HepG2 (cell line): ENCODE data around the gene ASB4. TPM values are rescaled to one million over a fixed set of nuclear protein-coding genes. Genes with fewer than 3 reads are reported as not detected.

Source experiments
- ARID4A ChIP-seq: sonication (generic); formaldehyde crosslinking; IDR thresholded peaks from 2 replicates; pipeline ENCODE4 v1.5.0; 2020; ENCODE audit warnings: mild to moderate bottlenecking, missing genetic modification reagents, borderline replicate concordance
- BRF2 ChIP-seq: sonication (generic); formaldehyde crosslinking; IDR thresholded peaks from 2 replicates; pipeline ENCODE4 v1.8.1; 2022; ENCODE audit warnings: mild to moderate bottlenecking, missing genetic modification reagents
- CBX5 ChIP-seq: sonication (generic); formaldehyde crosslinking; IDR thresholded peaks from 2 replicates; pipeline ENCODE4 v1.4.0; 2020; ENCODE audit warnings: missing genetic modification reagents, borderline replicate concordance
- ELF1 ChIP-seq: sonication (generic); formaldehyde crosslinking; IDR thresholded peaks from 2 replicates; pipeline ENCODE4 v1.4.0; 2020; ENCODE audit warnings: missing genetic modification reagents
- FOSL2 ChIP-seq: sonication (generic); formaldehyde crosslinking; IDR thresholded peaks from 2 replicates; pipeline ENCODE4 v1.4.0; 2020; ENCODE audit warnings: missing genetic modification reagents
- FOXA1 ChIP-seq, 2 experiments: fragments of 450-650 bp in 1 of 2; sonication (generic) in 1 of 2; formaldehyde crosslinking in 1 of 2; IDR thresholded peaks; 2 replicates each; pipeline versions ENCODE4 v1.4.0 to v1.6.1; 2016 to 2020; ENCODE audit warnings: missing genetic modification reagents in 1 of 2
- FOXA3 ChIP-seq: IDR thresholded peaks from 2 replicates; pipeline ENCODE4 v1.6.1; 2016; ENCODE audit warnings: missing genetic modification reagents, missing compliant biosample characterization
- HOXA3 ChIP-seq: sonication (generic); formaldehyde crosslinking; IDR thresholded peaks from 2 replicates; pipeline ENCODE4 v1.5.0; 2020; ENCODE audit warnings: missing genetic modification reagents
- JUND ChIP-seq: sonication (generic); formaldehyde crosslinking; IDR thresholded peaks from 2 replicates; pipeline ENCODE4 v1.8.0; 2022; ENCODE audit warnings: mild to moderate bottlenecking, missing genetic modification reagents
- KDM3A ChIP-seq: IDR thresholded peaks from 2 replicates; pipeline ENCODE4 v1.6.1; 2018; ENCODE audit warnings: low read depth, missing compliant biosample characterization
- MED1 ChIP-seq: sonication (generic); formaldehyde crosslinking; IDR thresholded peaks from 2 replicates; pipeline ENCODE4 v1.4.0; 2020; ENCODE audit warnings: missing genetic modification reagents
- NCOA2 ChIP-seq: sonication (generic); formaldehyde crosslinking; IDR thresholded peaks from 2 replicates; pipeline ENCODE4 v1.8.0; 2022; ENCODE audit warnings: inconsistent platforms
- SIX4 ChIP-seq: sonication (generic); formaldehyde crosslinking; IDR thresholded peaks from 2 replicates; pipeline ENCODE4 v1.4.0; 2020; ENCODE audit warnings: missing genetic modification reagents
- SSRP1 ChIP-seq: IDR thresholded peaks from 2 replicates; pipeline ENCODE4 v1.6.1; 2016; ENCODE audit warnings: control low read depth
- ZFP1 ChIP-seq: IDR thresholded peaks from 2 replicates; pipeline ENCODE4 v1.6.1; 2016
- ZNF343 ChIP-seq: sonication (generic); formaldehyde crosslinking; IDR thresholded peaks from 2 replicates; pipeline ENCODE4 v1.4.0; 2020; ENCODE audit warnings: mild to moderate bottlenecking, missing genetic modification reagents
- ZNF670 ChIP-seq: sonication (generic); formaldehyde crosslinking; IDR thresholded peaks from 2 replicates; pipeline ENCODE4 v1.8.0; 2022; ENCODE audit warnings: mild to moderate bottlenecking, missing genetic modification reagents, borderline replicate concordance
- polyA plus RNA-seq, 8 experiments: library from polyadenylated mRNA; depleted of rRNA in 3 of 8; stranded (reverse) in 7 of 8; unstranded in 1 of 8; fragments of >200 nt; fragmentation: Illumina TruSeq in 4 of 8; extraction: Trizol in 4 of 8; gene quantifications; 2 replicates each; pipeline versions ENCODE4 v1.2.1 to v1.2.3, GENCODE V29; 2011 to 2016; ENCODE audit warnings: low read depth in 4 of 8, missing spikeins in 1 of 8, mixed read lengths in 1 of 8; ENCODE audit not compliant: insufficient read depth in 1 of 8
- total RNA-seq, 5 experiments: library from RNA; depleted of rRNA; stranded (reverse); fragments of >200 nt; fragmentation: Illumina TruSeq; extraction: Trizol; gene quantifications; 2 replicates each; pipeline ENCODE4 v1.2.3, GENCODE V29; 2016; ENCODE audit warnings: low read depth in 1 of 5
- TF ChIP-seq, protein P1 (sequence below): sonication (generic); formaldehyde crosslinking; IDR thresholded peaks from 2 replicates; pipeline ENCODE4 v1.5.0; 2020; ENCODE audit warnings: missing genetic modification reagents
- TF ChIP-seq, protein P2 (sequence below): sonication (generic); formaldehyde crosslinking; IDR thresholded peaks from 2 replicates; pipeline ENCODE4 v1.4.0; 2020; ENCODE audit warnings: missing genetic modification reagents, borderline replicate concordance

Gene ASB4
- total and polyA plus RNA-seq, 2 of the 13 experiments (the other 11 are each of a cell fraction or from before 2014, with no cell fraction given) = 1.1 to 4.0 TPM

DNA sequence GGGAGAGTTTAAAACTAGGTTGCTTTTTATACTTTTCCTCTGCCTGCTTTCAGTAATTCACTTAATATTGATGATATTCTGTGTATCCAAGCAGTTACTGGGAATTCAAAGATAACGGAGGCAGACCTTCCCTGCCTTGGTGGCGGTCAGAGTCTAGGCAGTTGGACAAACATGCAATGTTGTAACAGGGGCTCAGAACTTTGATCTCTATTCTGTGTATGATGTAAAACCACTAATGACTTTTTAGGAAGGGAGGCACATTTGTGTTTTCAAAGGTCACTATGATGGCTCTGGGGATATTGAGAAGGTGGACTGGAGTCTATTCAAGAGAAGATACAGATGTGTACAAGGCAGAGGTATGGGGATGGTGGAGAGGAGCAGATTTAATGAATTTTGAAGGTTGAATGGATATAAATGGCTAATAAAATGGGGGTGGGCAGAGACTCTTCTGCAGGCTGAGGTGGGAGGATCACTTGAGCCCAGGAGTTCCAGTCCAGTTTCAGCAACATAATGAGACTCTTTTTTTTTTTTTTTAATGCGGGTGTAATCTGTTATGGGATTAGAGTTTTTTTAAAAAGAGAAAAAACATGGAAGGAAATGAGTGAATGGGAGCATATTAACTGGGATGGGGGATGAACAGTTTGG, 45.2 kb upstream of the ASB4 start (continued):
- TF ChIP-seq FOXA3 (CRISPR knock-in tag) = peak; percentile 97
- TF ChIP-seq, protein P1, sequence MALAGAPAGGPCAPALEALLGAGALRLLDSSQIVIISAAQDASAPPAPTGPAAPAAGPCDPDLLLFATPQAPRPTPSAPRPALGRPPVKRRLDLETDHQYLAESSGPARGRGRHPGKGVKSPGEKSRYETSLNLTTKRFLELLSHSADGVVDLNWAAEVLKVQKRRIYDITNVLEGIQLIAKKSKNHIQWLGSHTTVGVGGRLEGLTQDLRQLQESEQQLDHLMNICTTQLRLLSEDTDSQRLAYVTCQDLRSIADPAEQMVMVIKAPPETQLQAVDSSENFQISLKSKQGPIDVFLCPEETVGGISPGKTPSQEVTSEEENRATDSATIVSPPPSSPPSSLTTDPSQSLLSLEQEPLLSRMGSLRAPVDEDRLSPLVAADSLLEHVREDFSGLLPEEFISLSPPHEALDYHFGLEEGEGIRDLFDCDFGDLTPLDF = no peak
- TF ChIP-seq SIX4 (CRISPR knock-in tag) = peak; percentile 72
- TF ChIP-seq FOXA1 (IDR thresholded peaks at IDR 0.05) = no peak
- peak; percentile 97 for TF ChIP-seq FOXA1 (CRISPR knock-in tag; IDR thresholded peaks at IDR 0.05)
- TF ChIP-seq ARID4A (CRISPR knock-in tag) = peak; percentile 14; the same call in 1 of the 2 replicates
- TF ChIP-seq ELF1 (CRISPR knock-in tag) = peak; percentile 53
- TF ChIP-seq FOSL2 (CRISPR knock-in tag) = peak; percentile 86
- TF ChIP-seq ZFP1 (CRISPR knock-in tag) = peak; percentile 76; the same call in 1 of the 2 replicates
- TF ChIP-seq CBX5 (CRISPR knock-in tag) = 0 out of 2 replicates have a peak, but pooled peaks have one; percentile 65
- peak; percentile 61; the same call in 1 of the 2 replicates for TF ChIP-seq HOXA3 (CRISPR knock-in tag)
- 0 out of 2 replicates have a peak, but pooled peaks have one; percentile 52 for TF ChIP-seq KDM3A
- TF ChIP-seq NCOA2 = peak; percentile 96
- TF ChIP-seq, protein P2, sequence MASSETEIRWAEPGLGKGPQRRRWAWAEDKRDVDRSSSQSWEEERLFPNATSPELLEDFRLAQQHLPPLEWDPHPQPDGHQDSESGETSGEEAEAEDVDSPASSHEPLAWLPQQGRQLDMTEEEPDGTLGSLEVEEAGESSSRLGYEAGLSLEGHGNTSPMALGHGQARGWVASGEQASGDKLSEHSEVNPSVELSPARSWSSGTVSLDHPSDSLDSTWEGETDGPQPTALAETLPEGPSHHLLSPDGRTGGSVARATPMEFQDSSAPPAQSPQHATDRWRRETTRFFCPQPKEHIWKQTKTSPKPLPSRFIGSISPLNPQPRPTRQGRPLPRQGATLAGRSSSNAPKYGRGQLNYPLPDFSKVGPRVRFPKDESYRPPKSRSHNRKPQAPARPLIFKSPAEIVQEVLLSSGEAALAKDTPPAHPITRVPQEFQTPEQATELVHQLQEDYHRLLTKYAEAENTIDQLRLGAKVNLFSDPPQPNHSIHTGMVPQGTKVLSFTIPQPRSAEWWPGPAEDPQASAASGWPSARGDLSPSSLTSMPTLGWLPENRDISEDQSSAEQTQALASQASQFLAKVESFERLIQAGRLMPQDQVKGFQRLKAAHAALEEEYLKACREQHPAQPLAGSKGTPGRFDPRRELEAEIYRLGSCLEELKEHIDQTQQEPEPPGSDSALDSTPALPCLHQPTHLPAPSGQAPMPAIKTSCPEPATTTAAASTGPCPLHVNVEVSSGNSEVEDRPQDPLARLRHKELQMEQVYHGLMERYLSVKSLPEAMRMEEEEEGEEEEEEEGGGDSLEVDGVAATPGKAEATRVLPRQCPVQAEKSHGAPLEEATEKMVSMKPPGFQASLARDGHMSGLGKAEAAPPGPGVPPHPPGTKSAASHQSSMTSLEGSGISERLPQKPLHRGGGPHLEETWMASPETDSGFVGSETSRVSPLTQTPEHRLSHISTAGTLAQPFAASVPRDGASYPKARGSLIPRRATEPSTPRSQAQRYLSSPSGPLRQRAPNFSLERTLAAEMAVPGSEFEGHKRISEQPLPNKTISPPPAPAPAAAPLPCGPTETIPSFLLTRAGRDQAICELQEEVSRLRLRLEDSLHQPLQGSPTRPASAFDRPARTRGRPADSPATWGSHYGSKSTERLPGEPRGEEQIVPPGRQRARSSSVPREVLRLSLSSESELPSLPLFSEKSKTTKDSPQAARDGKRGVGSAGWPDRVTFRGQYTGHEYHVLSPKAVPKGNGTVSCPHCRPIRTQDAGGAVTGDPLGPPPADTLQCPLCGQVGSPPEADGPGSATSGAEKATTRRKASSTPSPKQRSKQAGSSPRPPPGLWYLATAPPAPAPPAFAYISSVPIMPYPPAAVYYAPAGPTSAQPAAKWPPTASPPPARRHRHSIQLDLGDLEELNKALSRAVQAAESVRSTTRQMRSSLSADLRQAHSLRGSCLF = no peak
- 0 out of 2 replicates have a peak, but pooled peaks have one; percentile 36 for TF ChIP-seq JUND (CRISPR knock-in tag)
- 0 out of 2 replicates have a peak, but pooled peaks have one; percentile 25 for TF ChIP-seq BRF2 (CRISPR knock-in tag)
- TF ChIP-seq MED1 (CRISPR knock-in tag) = peak; percentile 92
- 0 out of 2 replicates have a peak, but pooled peaks have one; percentile 18 for TF ChIP-seq ZNF670
- TF ChIP-seq SSRP1 (CRISPR knock-in tag) = peak; percentile 55
- TF ChIP-seq ZNF343 (CRISPR knock-in tag) = peak; percentile 34; the same call in 1 of the 2 replicates
